Activated B cell treated with CpG ODN at 0.5 μM for 24 hours (primary cell): ENCODE measurements around the gene CRTC3. TPM values are rescaled to one million over a fixed set of nuclear protein-coding genes. Genes with fewer than 3 reads are reported as not detected.

Source experiments
- ATAC-seq: fragments of 200-7000 bp; cut with Tn5 transposase; one replicate; pipeline ENCODE4 v1.10.0; 2021; ENCODE audit warnings: low read depth, mild to moderate bottlenecking, moderate library complexity
- CTCF ChIA-PET: fragments of 350-600 bp; sonication (Branson Sonifier 250); formaldehyde crosslinking; loops from one replicate; lab custom pipeline; 2021; ENCODE audit warnings: antibody characterized with exemption; lab: Charles Lee
- POLR2A ChIA-PET: fragments of 350-600 bp; sonication (Branson Sonifier 250); formaldehyde crosslinking; loops from one replicate; lab custom pipeline; 2021; ENCODE audit warnings: antibody characterized with exemption; lab: Charles Lee
- DNase-seq: peaks from one replicate; pipeline ENCODE4 v3.0.0; 2022
- H3K27ac Mint-ChIP-seq: one replicate; pipeline ENCODE4 v1.8.0; 2020; ENCODE audit warnings: mixed read lengths
- H3K27me3 Mint-ChIP-seq: one replicate; pipeline ENCODE4 v1.8.0; 2021; ENCODE audit warnings: mixed read lengths
- H3K36me3 Mint-ChIP-seq: one replicate; pipeline ENCODE4 v1.8.0; 2021; ENCODE audit warnings: low read depth, mixed read lengths
- H3K4me1 Mint-ChIP-seq: one replicate; pipeline ENCODE4 v1.8.0; 2021; ENCODE audit warnings: mixed read lengths
- H3K4me3 Mint-ChIP-seq: one replicate; pipeline ENCODE4 v1.8.0; 2020; ENCODE audit warnings: mild to moderate bottlenecking, mixed read lengths
- H3K9me3 Mint-ChIP-seq: one replicate; pipeline ENCODE4 v1.8.0; 2020; ENCODE audit warnings: mixed read lengths
- intact Hi-C: fragments of 100-400 bp; cut with micrococcal nuclease; formaldehyde crosslinking; loops from one replicate; pipeline ENCODE4 v1.15.1; 2024
- total RNA-seq: library from RNA; stranded (reverse); gene quantifications from 2 replicates; pipeline ENCODE4 v1.2.3, GENCODE V29; 2022
- TF ChIP-seq, protein P1 (sequence below): fragments of 200-600 bp; IDR thresholded peaks from one replicate; pipeline ENCODE4 v1.8.0; 2022; ENCODE audit warnings: antibody characterized with exemption, mild to moderate bottlenecking

Gene CRTC3
- total RNA-seq, 1 donor from 2014 or later: 65.0 TPM

DNA sequence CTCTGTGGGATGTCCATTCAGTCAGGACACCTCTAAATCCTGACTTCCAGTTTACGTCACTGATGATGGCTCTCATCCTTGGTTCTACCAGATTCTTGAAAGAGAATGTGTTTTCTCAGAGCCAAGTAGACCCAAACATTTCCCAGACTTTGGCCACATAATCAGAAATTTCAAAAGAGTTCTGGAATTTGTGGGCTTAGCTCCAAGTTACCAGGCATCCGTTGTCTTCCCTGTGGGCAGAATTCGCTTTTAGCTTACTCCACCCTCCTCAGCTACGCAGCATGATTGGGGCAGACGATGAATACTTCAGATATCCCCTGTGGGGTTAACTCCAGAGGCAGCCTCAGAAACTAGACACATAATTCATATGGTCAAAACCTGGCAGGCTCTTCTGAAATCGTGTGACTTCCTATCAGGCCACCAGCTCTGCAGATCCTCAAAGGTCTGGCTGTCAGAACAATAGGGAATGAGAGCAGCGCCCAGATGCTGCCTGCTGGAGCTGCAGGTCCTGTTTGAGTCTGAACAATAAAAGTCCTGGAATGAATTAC, 30.6 kb downstream of the CRTC3 start:
- H3K27ac Mint-ChIP-seq: no peak overlapping the region
- no peak for ATAC-seq
- H3K27me3 Mint-ChIP-seq: no peaks in the 10 kb centered on the region
- POLR2A ChIA-PET: interaction anchor here (2.2 kb wide), 1 partner anchor 30 kb away, joined by 9 read pairs; the partner anchor contains the start of gene CRTC3
- H3K36me3 Mint-ChIP-seq: peaks cover 19% of the 10 kb centered on the region
- no peak for DNase-seq
- H3K4me1 Mint-ChIP-seq: peaks cover 82% of the 10 kb centered on the region
- CTCF ChIA-PET: interaction anchor here (1.3 kb wide), 1 partner anchor 87 kb away, joined by 4 read pairs; no protein-coding TSS in a partner anchor
- no peak overlapping the region for H3K4me3 Mint-ChIP-seq
- H3K9me3 Mint-ChIP-seq: no peaks in the 10 kb centered on the region
- intact Hi-C loops: no loop called here
- TF ChIP-seq, protein P1, sequence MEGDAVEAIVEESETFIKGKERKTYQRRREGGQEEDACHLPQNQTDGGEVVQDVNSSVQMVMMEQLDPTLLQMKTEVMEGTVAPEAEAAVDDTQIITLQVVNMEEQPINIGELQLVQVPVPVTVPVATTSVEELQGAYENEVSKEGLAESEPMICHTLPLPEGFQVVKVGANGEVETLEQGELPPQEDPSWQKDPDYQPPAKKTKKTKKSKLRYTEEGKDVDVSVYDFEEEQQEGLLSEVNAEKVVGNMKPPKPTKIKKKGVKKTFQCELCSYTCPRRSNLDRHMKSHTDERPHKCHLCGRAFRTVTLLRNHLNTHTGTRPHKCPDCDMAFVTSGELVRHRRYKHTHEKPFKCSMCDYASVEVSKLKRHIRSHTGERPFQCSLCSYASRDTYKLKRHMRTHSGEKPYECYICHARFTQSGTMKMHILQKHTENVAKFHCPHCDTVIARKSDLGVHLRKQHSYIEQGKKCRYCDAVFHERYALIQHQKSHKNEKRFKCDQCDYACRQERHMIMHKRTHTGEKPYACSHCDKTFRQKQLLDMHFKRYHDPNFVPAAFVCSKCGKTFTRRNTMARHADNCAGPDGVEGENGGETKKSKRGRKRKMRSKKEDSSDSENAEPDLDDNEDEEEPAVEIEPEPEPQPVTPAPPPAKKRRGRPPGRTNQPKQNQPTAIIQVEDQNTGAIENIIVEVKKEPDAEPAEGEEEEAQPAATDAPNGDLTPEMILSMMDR: no peak

DNA sequence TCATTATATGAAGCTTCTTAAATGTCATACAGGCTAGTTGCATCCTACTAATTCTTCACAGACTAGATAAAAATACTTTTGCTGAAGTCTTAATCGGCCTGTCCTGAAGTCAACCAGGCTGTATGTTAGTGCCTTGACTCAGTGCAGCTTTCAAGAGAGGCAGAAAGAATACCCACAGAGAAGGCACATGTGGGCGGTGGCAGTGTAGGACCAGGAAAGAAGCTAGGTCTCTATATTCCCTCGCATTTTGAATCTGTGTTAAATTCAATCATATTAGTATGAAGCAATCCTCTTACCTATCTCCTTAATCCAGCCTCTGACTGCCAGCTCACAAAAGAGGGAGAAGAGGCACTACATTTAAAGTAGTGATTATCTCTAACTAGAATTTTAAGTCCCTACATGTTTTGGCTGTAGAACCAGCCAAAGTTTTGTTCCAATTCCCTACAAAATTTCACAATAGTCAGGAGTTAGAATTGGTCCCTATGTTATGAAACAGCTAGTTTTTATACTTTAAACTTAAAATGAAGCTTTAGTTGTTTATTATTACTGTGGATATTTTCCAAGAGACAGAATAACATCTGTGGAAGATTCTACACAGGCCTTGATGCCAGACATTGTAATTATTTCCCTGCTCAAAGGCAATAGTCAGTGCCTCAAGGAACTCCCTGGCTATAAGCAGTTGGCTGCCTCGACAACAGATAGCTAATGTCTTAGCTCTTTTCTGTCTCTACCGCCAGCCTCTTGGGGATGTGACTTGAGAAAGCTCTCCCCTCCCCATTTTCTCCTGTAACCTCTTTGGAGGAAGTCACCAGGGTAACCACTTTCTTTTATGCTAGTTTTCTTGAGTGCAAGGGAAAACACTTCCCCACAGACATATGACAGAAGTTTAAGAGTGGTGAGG, 31.9 kb downstream of the CRTC3 start:
- peak overlapping the region; percentile 19 for H3K27ac Mint-ChIP-seq
- peaks cover 19% of the 10 kb centered on the region for H3K36me3 Mint-ChIP-seq
- H3K9me3 Mint-ChIP-seq: no peaks in the 10 kb centered on the region
- CTCF ChIA-PET: interaction anchor here (1.1 to 1.3 kb wide), 3 partner anchors 42 to 86 kb away, joined by 3 to 4 read pairs (median 4); no protein-coding TSS in a partner anchor
- peaks cover 89% of the 10 kb centered on the region for H3K4me1 Mint-ChIP-seq
- H3K4me3 Mint-ChIP-seq: peak overlapping the region; percentile 3
- peak; percentile 45 for ATAC-seq
- DNase-seq: no peak
- H3K27me3 Mint-ChIP-seq: no peaks in the 10 kb centered on the region
- TF ChIP-seq, protein P1: no peak
- intact Hi-C loops: loop anchor here (1.0 kb wide), 1 partner anchor 7 kb away; no protein-coding TSS in a partner anchor
- POLR2A ChIA-PET: interaction anchor here (0.6 to 2.2 kb wide), 5 partner anchors 29 to 97 kb away, joined by 3 to 9 read pairs (median 5); partner anchors contain the start of gene CRTC3

DNA sequence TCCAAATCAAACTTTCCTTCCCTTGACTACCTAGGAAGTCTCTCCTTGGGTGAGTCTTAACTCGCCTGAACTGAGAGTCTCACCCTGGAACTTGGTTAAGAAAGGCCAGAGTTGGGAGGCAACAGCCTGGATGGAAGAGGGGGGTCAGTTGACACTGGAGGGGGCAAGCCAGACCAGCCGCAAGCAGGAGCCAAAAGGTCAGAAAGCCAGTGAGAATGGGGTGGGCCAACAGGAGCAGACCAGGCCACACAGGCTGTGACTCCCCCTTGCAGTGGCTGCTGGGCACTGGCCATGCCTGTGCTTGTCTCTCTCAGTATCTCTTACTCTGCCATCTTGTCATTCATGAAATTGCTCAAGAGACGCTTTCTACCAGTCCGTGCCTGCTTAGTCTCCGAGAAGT, 32.9 kb downstream of the CRTC3 start:
- H3K4me3 Mint-ChIP-seq: no peak overlapping the region
- no peaks in the 10 kb centered on the region for H3K9me3 Mint-ChIP-seq
- TF ChIP-seq, protein P1: no peak
- ChIA-PET POLR2A (interaction anchor here (2.0 to 2.2 kb wide), 2 partner anchors 19 to 32 kb away, joined by 5 to 9 read pairs; partner anchors contain the start of gene CRTC3), CTCF (no interaction called here)
- intact Hi-C loops: loop anchor here (1.0 kb wide), 1 partner anchor 8 kb away; no protein-coding TSS in a partner anchor
- peak overlapping the region; percentile 19 for H3K27ac Mint-ChIP-seq
- ATAC-seq (no peak), DNase-seq (no peak)
- H3K4me1 Mint-ChIP-seq: peaks cover 86% of the 10 kb centered on the region
- peaks cover 17% of the 10 kb centered on the region for H3K36me3 Mint-ChIP-seq
- no peaks in the 10 kb centered on the region for H3K27me3 Mint-ChIP-seq

DNA sequence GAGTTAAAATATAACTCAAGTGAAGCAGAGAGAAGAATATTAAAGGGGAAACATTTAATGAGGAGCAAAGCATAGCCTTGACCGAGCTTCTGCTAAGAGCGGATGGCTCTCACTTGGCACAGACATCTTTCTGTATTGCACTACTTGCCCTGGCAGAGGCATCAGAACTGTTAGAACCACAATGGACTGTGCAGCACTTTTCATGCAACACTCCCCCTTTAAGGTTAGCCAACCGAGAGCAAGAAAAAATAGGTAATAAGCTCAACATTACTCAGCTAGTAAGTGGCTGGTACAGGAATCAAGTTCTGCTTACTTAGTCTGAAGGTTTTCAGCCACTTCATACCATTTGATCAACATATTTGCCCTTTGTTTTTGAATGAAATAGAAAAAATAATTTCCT, 33.7 kb downstream of the CRTC3 start:
- Mint-ChIP-seq H3K27ac (peak overlapping the region; percentile 88), H3K4me3 (peak overlapping the region; percentile 58), H3K36me3 (peaks cover 21% of the 10 kb centered on the region), H3K9me3 (no peaks in the 10 kb centered on the region), H3K4me1 (peaks cover 86% of the 10 kb centered on the region), H3K27me3 (no peaks in the 10 kb centered on the region)
- ATAC-seq (peak; percentile 40), DNase-seq (no peak)
- intact Hi-C loops: no loop called here
- CTCF ChIA-PET: interaction anchor here (1.6 to 1.7 kb wide), 2 partner anchors 35 to 40 kb away, joined by 3 to 7 read pairs; no protein-coding TSS in a partner anchor
- TF ChIP-seq, protein P1: no peak
- POLR2A ChIA-PET: interaction anchor here (0.6 to 2.0 kb wide), 8 partner anchors 8 to 41 kb away, joined by 3 to 12 read pairs (median 4); partner anchors contain the start of gene CRTC3
